DMS 273 treated with DMSO at 0.1 percent for 48 hours (cell line): ENCODE results near the gene URM1.
"Not testable (repeated sequence)": the region's sequence is repeated elsewhere in the genome, so short reads cannot be mapped to it uniquely, and the experiment has no call there.

ENCODE experiments used
- DNase-seq: peaks from one replicate; lab custom pipeline; 2025; lab: John Stamatoyannopoulos, UW

URM1 gene

GRCh38 chr9:128409450-128409849 lies 38.3 kb downstream of the URM1 start:
- DNase-seq, result no peak

DNA sequence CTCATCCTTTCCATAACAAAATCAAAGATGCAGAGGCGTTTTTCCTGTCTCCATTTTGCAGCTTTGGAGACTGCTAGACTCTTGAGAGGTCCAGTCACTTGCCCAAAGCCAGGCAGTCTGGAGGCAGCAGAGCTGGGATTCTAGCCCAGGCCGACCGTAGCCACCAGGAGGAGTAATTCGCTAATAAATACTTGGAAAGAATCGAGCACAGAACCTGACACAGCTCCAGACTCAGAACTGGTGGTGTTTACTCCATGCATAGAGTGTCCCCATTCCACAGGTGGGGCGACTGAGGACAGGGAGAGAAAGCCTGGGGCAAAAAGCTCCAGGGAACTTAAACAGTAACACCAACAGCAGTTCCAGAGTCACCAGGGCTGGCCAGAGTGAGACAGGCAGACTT lies 38.8 kb downstream of the URM1 start:
- DNase-seq, result no peak

GRCh38 chr9:128411364-128412119 lies 40.4 kb downstream of the URM1 start:
- no peak for DNase-seq

- peak; percentile 55 for DNase-seq
Observed at GRCh38 chr9:128412120-128412790, 41.1 kb downstream of the URM1 start.

DNA sequence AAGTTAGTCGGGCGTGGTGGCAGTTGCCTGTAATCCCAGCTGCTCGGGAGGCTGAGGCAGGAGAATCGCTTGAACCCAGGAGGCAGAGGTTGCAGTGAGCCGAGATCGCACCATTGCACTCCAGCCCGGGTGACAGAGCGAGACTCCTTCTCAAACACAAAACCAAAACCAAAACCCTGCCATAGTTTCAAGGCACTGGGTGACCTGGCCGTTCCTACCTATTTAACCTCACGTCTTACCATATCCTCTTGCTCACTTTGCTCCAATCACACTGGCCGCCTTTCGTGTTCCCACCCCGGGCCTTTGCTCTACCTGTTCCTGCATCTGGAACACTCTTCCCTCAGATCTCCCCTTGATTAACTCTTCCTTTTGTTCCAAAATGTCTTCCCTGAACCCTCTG lies 42.6 kb downstream of the URM1 start:
- DNase-seq, result not testable (repeated sequence)

GRCh38 chr9:128414461-128414860 lies 43.3 kb downstream of the URM1 start:
- no peak for DNase-seq

GRCh38 chr9:128415281-128415680 lies 44.1 kb downstream of the URM1 start:
- no peak for DNase-seq

GRCh38 chr9:128416014-128416413 lies 44.8 kb downstream of the URM1 start:
- DNase-seq, result no peak

- no peak for DNase-seq
Observed at GRCh38 chr9:128416432-128417019, 45.4 kb downstream of the URM1 start.

DNA sequence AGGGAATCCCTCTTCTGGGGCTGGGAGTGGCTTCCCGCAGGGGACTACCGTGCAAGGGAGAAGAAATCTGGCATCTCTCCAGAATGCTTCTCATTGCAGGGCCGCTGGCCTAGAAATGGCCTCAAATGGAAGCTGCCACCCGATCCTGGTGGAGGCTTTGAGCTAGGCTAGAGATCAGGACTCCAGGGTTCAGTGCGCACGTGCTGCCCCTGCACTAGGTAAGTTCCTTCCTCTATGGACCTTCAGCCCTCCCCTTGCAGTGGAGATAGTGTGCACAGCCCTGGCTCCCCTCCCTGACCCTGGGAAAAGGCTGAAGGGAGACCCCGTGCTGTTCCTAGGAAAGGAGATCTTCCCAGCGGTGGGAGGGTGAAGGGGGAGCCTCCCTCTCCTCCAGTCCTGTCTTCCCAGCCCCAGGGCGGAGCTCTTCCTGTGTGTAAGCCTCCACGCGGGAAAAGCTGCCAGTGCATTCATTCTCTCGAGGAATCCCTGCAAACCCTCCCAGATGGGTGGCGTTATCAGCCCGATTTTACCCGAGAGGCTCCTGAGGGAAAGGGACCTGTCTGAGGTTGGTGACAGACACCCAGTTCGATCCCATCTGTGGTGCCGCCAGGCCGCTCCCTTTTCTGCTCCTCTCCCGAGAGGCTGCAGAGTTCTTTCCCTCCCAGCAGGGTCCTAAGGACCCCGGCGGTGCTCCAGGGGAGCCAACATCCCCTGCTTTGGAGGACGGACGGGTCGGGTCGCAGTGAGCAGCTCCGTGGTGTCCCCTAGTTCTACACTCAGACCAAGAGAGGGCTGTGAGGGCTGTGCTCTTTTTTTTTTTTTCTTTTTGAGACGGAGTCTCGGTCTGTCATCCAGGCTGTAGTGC lies 48.1 kb downstream of the URM1 start:
- no peak for DNase-seq

DNA sequence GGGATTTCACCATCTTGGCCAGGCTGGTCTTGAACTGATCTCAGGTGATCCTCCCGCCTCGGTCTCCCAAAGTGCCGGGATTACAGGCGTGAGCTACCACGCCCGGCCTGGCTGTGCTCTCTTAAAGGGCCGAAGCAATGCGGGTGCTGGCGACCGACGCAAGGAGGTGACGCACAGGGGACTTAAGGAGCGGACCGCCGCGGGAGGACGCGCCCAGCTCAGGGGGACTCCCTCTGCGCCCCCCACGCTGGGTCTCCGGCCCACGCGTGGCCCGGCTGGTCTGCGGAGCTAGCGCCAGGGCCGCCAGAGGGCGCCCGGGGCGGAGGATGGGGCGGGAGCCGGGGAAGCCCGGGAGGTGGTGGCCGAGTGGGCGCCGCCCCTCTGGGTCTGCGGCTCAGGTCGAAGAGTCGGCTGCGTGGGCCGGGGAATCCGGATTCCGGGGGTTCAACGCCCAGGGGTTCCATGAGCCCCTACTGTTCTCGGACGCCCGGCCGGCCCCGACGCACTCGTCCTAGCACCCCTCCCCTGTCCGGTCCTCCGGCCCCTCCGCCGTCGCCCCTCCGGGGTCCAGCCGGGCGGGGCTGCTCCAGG lies 49.0 kb downstream of the URM1 start:
- no peak for DNase-seq

DNA sequence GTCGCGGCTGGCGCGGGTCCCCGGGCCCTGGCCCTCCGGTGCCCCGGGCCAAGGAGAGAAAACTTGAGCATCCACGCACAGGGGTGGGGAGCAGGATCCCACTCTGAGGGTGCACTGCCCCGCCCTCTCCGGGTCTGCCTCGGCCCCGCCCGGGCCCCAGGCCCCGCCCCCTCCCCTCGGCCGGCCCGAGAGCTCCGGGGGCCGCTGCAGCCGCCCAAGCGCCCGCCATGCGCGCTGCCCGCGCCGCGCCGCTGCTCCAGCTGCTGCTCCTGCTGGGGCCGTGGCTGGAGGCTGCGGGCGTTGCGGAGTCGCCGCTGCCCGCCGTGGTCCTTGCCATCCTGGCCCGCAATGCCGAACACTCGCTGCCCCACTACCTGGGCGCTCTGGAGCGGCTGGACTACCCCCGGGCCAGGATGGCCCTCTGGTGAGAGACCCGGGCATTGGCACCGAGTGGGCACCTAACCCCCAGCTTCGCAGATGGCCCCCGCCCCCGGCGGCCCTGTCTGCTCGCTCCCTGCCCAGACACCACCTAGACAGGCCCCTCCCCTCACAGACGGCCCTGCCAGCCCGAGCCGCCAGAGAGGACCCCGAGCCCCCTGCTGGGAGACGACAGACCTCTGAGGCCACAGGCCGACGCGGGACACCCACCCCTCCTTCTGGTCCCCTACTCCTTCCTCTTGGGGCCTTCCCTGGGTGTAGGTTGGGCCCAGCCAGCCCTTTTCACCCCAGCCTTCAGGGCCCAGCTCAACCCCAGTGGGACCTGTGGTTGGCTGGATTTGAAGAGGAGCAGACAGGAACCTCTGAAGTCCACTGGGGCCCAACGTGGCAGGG lies 49.7 kb downstream of the URM1 start, which contains the start of gene CERCAM:
Gene CERCAM, plus strand, starts transcription at position 207 of the 831 bp plus-strand sequence. Its CDS starts 21 bp downstream, at position 228.
- DNase-seq, result no peak

DNA sequence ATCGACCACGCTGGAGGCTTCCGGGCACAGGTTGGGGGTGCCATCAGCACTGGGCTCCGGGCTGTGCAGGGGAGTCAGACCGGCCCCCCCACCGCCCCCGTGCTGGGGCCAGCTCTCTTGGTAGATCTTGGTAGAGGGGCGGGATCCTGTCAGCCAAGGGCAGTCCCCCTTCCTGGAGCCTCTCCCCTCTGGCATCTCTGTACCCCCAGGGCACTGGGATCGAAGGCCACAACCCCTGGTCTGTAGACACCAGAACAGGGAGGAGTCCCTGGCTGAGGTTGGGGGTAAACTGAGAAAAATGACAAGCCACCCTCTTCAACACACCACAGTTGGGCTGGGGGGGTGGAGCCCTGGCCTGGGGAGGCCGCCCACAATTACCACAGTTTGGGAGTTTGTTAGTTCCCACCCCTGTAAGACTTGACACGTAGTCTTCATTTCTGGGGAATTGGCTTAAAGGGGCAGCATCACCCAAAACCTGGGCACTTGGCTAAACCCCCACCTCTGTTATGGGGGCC lies 50.4 kb downstream of the URM1 start:
- no peak for DNase-seq

- DNase-seq, result not testable (repeated sequence)
Observed at GRCh38 chr9:128422022-128422782, 51.0 kb downstream of the URM1 start.

GRCh38 chr9:128422783-128423150 lies 51.6 kb downstream of the URM1 start:
- no peak for DNase-seq

- DNase-seq, result not testable (repeated sequence)
Observed at GRCh38 chr9:128423356-128423755, 52.2 kb downstream of the URM1 start.

GRCh38 chr9:128424268-128424780 lies 53.1 kb downstream of the URM1 start:
- no peak for DNase-seq

DNA sequence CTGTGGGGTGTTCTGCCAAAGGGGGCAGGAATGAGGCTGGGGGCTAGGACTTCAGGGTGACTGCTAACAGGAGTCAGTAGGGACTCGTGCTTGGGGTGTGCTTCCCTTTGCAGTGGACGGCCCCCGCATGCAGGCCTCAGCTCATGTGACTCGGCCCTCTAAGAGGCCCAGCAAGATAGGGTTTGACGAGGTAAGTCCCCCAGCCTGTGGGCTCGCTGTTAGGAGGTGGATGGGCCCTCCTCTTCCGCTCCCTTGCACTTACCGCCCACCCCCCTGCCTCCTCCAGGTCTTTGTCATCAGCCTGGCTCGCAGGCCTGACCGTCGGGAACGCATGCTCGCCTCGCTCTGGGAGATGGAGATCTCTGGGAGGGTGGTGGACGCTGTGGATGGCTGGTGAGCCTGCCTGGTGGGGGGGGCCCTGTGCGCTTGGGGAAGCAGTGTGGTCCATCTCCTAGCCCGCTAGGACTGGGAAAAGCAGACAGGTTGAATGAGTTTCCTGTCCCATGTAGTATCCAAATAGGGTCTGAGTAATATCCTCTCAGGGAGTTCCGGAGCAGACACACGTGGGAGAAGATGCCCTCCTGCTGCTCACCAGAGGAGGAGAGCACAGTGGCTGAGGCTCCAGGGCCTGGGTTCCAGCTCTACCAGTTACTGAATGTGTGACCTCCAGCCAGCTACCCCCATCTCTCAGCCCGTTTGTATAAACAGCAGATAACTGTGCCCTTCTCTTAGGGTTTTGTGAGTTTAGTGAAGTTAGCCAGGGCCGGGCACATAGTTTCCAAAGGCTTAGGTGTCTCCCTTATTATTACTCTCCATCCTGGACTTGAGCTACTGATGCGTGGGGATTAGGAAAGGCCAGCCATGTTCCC lies 57.7 kb downstream of the URM1 start:
- DNase-seq, result no peak
